ENCODE measurements around the gene LINC01488.

LINC01488 gene

GRCh38 chr11:69492201-69492991 is 10.9 kb downstream of the LINC01488 start:
- no peak for DNase-seq (ENCODE audit: low read depth, low spot score)

- DNase-seq (ENCODE audit: low read depth, low spot score): no peak
Measured at GRCh38 chr11:69493931-69494821, 12.7 kb downstream of the LINC01488 start.

GRCh38 chr11:69494851-69495250 is 13.4 kb downstream of the LINC01488 start:
- DNase-seq (ENCODE audit: low read depth, low spot score): no peak

- DNase-seq (ENCODE audit: low read depth, low spot score): no peak
Measured at GRCh38 chr11:69495441-69496201, 14.2 kb downstream of the LINC01488 start.

- DNase-seq (ENCODE audit: low read depth, low spot score): no peak
Measured at GRCh38 chr11:69496202-69496557, 14.7 kb downstream of the LINC01488 start.

- no peak for DNase-seq (ENCODE audit: low read depth, low spot score)
Measured at GRCh38 chr11:69496631-69497220, 15.3 kb downstream of the LINC01488 start.

GRCh38 chr11:69497221-69497787 is 15.8 kb downstream of the LINC01488 start:
- no peak for DNase-seq (ENCODE audit: low read depth, low spot score)

GRCh38 chr11:69498614-69499175 is 17.2 kb downstream of the LINC01488 start:
- no peak for DNase-seq (ENCODE audit: low read depth, low spot score)

GRCh38 chr11:69499186-69499917 is 17.9 kb downstream of the LINC01488 start:
- DNase-seq (ENCODE audit: low read depth, low spot score): no peak

- no peak for DNase-seq (ENCODE audit: low read depth, low spot score)
Measured at GRCh38 chr11:69499918-69500284, 18.4 kb downstream of the LINC01488 start.

GRCh38 chr11:69500285-69501120 is 19.0 kb downstream of the LINC01488 start:
- DNase-seq (ENCODE audit: low read depth, low spot score): no peak

GRCh38 chr11:69501121-69501489 is 19.6 kb downstream of the LINC01488 start:
- no peak for DNase-seq (ENCODE audit: low read depth, low spot score)

GRCh38 chr11:69501891-69502860 is 20.7 kb downstream of the LINC01488 start:
- DNase-seq (ENCODE audit: low read depth, low spot score): no peak

GRCh38 chr11:69504127-69504526 is 22.7 kb downstream of the LINC01488 start:
- no peak for DNase-seq (ENCODE audit: low read depth, low spot score)

GRCh38 chr11:69504576-69505335 is 23.3 kb downstream of the LINC01488 start:
- no peak for DNase-seq (ENCODE audit: low read depth, low spot score)

- no peak for DNase-seq (ENCODE audit: low read depth, low spot score)
Measured at GRCh38 chr11:69508974-69509373, 27.5 kb downstream of the LINC01488 start.

GRCh38 chr11:69509381-69509780 is 27.9 kb downstream of the LINC01488 start:
- DNase-seq (ENCODE audit: low read depth, low spot score): no peak

Data from iPS DF 19.7 (cell line).